OCI-M1 (cell line): Measurements from ENCODE around the gene GOLGA8N.
A peak's percentile ranks its signal among the peaks of the same experiment; 100 is the strongest.
"Not testable (repeated sequence)": the region's sequence is repeated elsewhere in the genome, so short reads cannot be mapped to it uniquely, and the experiment has no call there.

Experiments used
- DNase-seq: peaks from one replicate; lab custom pipeline; 2025; lab: John Stamatoyannopoulos, UW

The GOLGA8N gene

GRCh38 chr15:32593151-32593550 is at the start of gene GOLGA8N:
TSS of gene GOLGA8N (plus strand) at chr15:32593456.
- not testable (repeated sequence) for DNase-seq

- DNase-seq: not testable (repeated sequence)
Observed at GRCh38 chr15:32543456-32543855, 49.8 kb upstream of the GOLGA8N start.

GRCh38 chr15:32545129-32545528 is 48.1 kb upstream of the GOLGA8N start:
- DNase-seq: not testable (repeated sequence)

- not testable (repeated sequence) for DNase-seq
Observed at GRCh38 chr15:32554587-32554986, 38.7 kb upstream of the GOLGA8N start.

DNA sequence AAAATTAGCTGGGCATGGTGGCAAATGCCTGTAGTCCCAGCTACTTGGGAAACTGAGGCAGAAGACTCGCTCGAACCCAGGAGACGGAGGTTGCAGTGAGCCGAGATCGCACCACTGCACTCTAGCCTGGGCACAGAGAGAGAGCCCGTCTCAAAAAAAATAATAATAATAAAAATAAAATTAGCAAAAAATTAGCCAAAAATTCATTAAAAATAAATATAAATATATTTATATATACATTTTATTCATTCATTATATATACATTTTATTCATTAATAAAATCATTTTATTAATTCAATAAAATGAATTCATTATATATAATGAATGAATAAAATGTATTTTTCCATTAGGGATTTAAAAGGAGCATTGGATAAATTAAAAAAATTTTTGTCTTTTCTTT is 31.1 kb upstream of the GOLGA8N start:
- not testable (repeated sequence) for DNase-seq

DNA sequence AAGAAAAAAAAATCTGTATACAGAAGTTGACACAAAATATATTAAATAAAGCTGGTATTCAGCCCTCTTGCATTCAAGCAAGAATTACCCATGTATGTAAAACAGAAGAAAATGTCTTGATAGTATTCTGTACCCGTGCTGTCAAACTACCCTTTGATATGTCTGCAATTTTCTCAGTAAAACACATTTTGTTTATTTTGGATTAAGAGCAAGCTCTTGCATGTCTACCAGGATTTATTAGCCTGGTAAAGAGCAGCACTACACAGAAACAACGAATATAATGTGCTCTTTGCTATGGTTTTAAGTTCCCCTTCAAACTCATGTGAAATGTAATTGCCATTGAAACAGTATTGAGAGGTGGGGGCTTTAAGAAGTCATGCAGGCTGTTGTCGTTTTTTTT is 24.3 kb upstream of the GOLGA8N start:
- not testable (repeated sequence) for DNase-seq

- not testable (repeated sequence) for DNase-seq
Observed at GRCh38 chr15:32578482-32578881, 14.8 kb upstream of the GOLGA8N start.

GRCh38 chr15:32585844-32586243 is 7.4 kb upstream of the GOLGA8N start:
- not testable (repeated sequence) for DNase-seq

DNA sequence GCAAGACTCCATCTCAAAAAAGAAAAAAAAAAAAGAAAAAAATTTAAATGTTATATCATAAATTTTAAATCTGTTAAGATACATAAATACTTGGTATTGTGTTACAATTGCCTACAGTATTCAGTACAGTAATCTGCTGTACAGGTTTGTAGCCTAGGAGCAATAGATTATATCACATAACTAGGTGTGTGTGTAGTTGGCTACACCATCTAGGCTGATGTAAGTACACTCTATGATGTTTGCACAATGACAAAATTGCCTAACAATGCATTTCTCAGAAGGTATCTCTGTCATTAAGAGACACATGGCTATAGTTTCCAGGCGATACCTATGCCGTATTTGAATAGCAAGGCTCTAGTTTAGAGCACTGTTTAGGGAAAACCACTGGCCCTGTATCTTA is 16.3 kb downstream of the GOLGA8N start:
- not testable (repeated sequence) for DNase-seq

DNA sequence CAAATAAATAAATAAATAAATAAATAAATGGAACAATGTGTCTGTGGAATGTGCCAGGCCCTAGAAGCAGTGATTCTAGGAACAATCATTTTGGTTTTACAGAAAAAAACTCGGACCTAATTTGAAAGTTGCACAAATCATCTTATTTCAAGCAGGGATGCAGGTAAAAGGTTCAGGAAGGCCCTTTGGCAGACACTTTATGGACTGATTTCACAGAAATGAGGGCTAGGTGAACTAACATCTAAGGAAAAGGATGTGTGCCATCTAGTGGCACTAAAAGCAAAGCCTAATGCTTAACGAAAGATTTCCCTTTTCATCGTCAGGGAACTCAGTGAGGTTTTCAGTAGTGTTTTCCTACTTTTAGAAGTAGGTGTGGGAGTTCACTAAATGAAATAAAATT is 17.5 kb downstream of the GOLGA8N start:
- not testable (repeated sequence) for DNase-seq

DNA sequence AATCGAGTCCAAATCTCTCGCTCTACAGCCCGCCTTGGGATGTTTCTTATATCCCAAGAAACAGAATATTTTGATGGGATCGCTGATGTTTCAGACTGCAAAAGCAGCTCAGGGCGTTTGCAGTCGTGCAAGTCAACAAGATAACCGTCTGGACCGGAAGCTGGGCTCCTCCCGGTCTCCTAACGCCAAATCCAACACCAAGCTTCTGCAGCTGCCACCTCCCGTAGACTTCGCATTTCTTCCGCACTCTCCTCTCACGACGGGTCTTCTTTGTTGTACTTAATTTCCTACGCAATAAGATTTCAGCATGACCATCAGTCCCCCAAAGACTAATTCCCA is 21.4 kb downstream of the GOLGA8N start:
- DNase-seq: not testable (repeated sequence)

GRCh38 chr15:32615051-32615870 is 22.0 kb downstream of the GOLGA8N start, which contains the start of gene ARHGAP11A:
TSS of gene ARHGAP11A (plus strand) at chr15:32615504. CDS start at chr15:32616212, 708 bp downstream.
- DNase-seq: not testable (repeated sequence)

DNA sequence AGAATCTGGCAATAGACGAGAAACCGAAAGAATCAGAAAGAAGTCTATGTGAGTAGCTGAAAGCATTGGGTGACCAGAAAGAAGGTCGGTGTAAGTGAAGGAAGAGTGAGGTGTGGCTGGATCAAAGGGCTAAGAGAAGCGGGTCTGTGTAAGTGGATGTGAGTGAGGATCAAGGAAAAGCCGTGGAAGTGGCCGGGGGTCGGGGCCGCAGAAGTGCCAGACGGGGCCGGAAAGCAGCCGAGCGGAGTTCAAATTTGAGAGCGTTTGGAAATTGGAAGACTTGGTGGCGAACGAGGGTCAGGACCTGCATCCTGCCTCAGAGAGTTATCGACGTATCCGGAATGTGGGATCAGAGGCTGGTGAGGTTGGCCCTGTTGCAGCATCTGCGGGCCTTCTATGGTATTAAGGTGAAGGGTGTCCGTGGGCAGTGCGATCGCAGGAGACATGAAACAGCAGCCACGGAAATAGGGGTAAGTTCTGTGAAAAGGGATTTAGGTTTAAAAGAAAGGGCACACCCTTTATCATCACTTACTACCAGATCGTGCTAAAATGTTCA is 22.7 kb downstream of the GOLGA8N start:
- DNase-seq: not testable (repeated sequence)

- no peak for DNase-seq
Observed at GRCh38 chr15:32636410-32636809, 43.2 kb downstream of the GOLGA8N start.

DNA sequence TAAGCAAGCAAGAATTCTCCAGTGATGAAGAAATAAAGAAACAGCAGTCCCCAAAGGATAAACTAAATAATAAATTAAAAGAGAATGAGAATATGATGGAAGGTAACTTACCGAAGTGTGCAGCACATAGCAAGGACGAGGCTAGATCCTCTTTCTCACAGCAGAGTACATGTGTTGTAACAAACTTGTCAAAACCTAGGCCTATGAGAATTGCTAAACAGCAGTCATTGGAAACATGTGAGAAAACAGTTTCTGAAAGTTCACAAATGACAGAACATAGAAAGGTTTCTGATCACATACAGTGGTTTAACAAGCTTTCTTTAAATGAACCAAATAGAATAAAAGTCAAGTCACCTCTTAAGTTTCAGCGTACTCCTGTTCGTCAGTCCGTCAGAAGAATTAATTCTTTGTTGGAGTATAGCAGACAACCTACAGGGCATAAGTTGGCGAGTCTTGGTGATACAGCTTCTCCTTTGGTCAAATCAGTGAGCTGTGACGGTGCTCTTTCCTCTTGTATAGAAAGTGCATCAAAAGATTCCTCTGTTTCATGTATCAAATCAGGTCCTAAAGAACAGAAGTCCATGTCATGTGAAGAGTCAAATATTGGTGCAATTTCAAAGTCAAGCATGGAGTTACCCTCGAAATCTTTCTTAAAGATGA is 43.8 kb downstream of the GOLGA8N start:
- DNase-seq: no peak

DNA sequence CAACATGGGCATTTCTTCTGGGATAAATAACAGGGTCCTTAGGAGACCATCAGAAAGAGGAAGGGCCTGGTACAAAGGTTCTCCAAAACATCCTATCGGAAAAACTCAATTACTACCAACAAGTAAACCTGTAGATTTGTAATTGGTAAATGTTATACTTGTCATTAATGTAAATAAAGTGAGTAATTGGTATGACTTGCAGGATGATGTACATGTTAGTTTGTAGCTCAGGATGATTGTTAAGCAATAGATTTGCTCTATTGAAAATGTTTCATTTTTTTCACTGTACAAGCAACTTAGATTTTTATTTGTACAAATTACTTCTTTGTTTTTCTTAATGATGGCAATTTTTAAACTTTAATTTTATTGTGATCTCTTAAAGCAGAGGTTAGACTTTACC is 44.4 kb downstream of the GOLGA8N start:
- DNase-seq: no peak

- no peak for DNase-seq
Observed at GRCh38 chr15:32641517-32642059, 48.3 kb downstream of the GOLGA8N start, which contains the start of gene SCG5. TSS of gene SCG5 (plus strand) at chr15:32641710. CDS start at chr15:32643593, 1,883 bp downstream.

GRCh38 chr15:32642667-32643435 is 49.6 kb downstream of the GOLGA8N start:
- DNase-seq: no peak

- no peak for DNase-seq
Observed at GRCh38 chr15:32643907-32644445, 50.7 kb downstream of the GOLGA8N start.

DNA sequence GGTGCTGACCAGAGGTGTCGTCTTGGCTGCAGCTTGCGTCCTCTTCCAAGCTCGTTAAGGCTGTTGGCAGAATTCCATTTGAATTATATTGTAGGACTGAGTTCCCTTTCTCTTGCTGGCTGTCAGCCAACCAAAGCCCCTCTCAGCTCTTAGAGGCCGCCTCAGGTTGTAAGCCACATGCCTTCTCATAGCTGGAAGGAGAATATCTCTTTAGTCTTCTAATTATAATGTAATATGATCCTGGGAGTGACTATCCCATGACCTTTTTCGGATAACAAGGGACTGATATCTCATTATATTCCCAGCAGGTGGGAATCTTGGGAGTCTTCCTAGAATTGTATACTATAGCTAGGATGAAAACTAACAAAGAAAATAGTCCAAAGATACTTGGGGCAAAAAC is 53.0 kb downstream of the GOLGA8N start:
- no peak for DNase-seq

GRCh38 chr15:32649342-32649741 is 56.1 kb downstream of the GOLGA8N start:
- peak; percentile 45 for DNase-seq
